Muscle of arm (tissue), 12 donors: ENCODE results near the gene TECTB. TPM values are rescaled to one million over a fixed set of nuclear protein-coding genes. Genes with fewer than 3 reads are reported as not detected.

Source experiments
- DNase-seq: peaks from one replicate; pipeline ENCODE4 v3.0.0-alpha.2; 2013
- polyA plus RNA-seq, 12 donors: library from polyadenylated mRNA; unstranded; fragments of 120-200 nt; gene quantifications; one replicate each; pipeline ENCODE4 v1.2.1, GENCODE V29; 2013; ENCODE audit not compliant: insufficient read length in 12 of 12

Gene TECTB
- polyA plus RNA-seq, 12 donors, result 0.04 to 0.09 (median 0.06) TPM; not detected in 9

DNA sequence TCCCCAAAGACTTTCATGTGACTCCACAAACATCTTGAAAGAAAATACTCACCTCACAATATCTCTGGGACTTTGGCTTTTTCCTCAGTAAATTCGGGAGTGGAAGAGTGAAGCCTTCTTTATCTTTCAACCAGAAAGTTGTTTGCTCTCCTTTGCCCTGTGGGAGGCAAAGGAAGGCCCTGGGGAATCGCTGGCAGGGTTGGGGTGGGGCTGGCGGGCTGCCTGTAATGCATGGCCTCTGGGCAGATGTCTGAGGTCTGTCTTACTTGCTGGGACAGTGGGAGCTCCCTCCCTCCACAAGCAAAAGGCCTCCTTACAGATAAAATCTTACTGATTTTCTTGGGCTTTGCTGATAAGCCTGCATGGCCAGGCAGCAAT lies 24.9 kb downstream of the TECTB start:
- DNase-seq, result no peak

- DNase-seq, result no peak
Observed at GRCh38 chr10:112311481-112311880, 28.3 kb downstream of the TECTB start.

GRCh38 chr10:112313234-112313633 lies 30.0 kb downstream of the TECTB start:
- DNase-seq, result no peak

GRCh38 chr10:112313911-112314310 lies 30.7 kb downstream of the TECTB start:
- DNase-seq, result no peak

- peak; percentile 78 for DNase-seq
Observed at GRCh38 chr10:112314822-112315474, 31.7 kb downstream of the TECTB start.

DNA sequence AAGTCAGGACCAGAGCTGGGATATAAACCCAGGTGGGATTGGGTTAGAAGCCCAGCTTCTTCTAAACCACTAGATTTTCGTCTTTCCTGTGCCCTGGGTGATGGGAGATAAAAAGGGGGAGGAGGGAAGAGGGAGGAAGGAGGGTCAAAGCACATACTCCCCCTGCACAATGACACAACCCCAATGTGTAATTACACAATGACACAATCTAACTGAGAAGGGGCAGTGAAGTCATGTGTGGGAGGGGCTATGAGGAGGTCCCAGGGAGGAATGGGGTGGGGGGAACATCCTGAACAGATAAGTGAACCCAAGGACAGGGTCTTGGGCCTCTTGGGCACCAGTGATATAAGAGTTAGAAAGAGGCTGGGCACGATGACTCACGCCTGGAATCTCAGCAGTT lies 44.5 kb downstream of the TECTB start:
- no peak for DNase-seq

DNA sequence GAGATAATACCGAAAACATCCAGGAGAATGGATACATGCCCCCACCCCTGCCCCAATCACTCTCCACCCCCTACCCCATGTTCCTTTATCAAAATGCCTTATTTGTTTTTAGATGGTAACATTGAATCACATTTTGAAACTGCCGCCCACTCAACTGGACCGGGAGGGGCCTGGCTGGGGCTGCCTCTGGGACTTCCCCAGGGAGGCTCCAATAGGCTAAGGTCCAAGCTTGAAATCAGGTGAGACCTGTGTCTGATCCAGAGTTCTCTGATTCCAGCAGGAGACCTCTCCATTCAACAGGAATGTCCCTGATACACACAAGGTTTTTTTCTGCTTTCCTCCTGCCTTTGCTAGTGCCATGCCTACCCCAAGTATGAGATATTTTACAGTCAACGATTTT lies 47.0 kb downstream of the TECTB start:
- no peak for DNase-seq

- DNase-seq, result peak; percentile 7
Observed at GRCh38 chr10:112330607-112331160, 47.5 kb downstream of the TECTB start.

DNA sequence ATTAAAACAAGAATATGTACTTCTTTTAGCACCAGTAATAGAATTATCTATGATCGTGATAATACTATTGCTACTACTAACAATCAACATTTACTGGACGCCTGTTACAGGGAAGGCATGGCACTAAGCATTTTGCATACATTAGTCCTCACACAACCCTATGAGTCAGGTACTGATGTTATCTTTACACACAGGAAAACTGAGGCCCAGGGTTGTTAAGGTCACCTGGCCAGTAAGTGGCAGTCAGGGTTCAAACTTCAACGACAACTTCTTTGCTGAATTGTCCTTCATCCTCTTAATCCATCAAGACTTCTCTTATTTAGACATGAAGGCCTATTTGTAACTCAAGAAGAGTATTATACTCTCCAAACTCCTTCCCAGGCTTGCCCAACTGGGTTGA lies 48.8 kb downstream of the TECTB start:
- no peak for DNase-seq

- no peak for DNase-seq
Observed at GRCh38 chr10:112332509-112333228, 49.5 kb downstream of the TECTB start.

GRCh38 chr10:112333452-112333851 lies 50.3 kb downstream of the TECTB start:
- no peak for DNase-seq

GRCh38 chr10:112335111-112335867 lies 52.1 kb downstream of the TECTB start:
- no peak for DNase-seq

DNA sequence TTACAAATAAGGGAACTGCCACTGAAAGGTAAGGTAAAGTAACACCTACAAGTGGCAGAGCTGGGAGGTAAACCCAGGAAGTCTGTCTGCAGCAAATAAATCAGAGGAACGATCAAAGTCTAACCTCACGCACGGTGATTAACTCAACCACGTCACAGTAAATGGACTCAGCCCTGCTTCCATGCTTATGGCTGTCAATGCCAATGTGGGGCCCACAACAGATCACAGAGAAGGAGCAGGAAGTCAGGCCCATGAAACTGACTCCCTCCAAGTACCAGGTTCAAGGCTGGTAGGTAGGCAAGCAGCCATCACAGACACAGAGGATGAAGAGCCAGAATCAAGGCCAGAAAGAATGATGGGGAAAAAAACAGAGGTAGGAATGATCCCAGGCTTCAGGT lies 52.7 kb downstream of the TECTB start:
- DNase-seq, result no peak

- DNase-seq, result no peak
Observed at GRCh38 chr10:112336556-112337201, 53.5 kb downstream of the TECTB start.

DNA sequence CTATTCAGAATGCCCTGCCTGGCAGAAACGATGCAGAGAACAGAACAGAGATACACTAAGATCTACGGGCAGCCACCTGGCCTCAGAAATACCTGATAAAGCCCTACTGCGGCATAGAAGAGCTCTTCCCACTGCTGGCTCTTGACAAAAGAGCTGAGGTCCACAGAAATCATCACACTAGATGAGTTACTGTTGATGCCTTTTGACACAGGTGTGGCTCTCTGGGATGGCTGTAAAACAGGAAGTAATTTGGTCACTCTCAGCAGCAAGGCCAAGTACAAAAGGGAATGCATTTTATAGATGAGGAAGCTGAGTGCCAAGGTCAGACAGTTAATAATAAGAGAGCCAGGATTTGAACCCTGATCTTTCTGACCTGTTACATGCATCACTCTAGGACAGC lies 55.8 kb downstream of the TECTB start:
- DNase-seq, result no peak

GRCh38 chr10:112340601-112341000 lies 57.4 kb downstream of the TECTB start:
- DNase-seq, result no peak

GRCh38 chr10:112343056-112343806 lies 60.0 kb downstream of the TECTB start:
- DNase-seq, result no peak

- DNase-seq, result no peak
Observed at GRCh38 chr10:112344261-112344660, 61.1 kb downstream of the TECTB start.

- no peak for DNase-seq
Observed at GRCh38 chr10:112345202-112345601, 62.0 kb downstream of the TECTB start.

- DNase-seq, result no peak
Observed at GRCh38 chr10:112345743-112346142, 62.5 kb downstream of the TECTB start.

GRCh38 chr10:112346774-112347173 lies 63.6 kb downstream of the TECTB start:
- no peak for DNase-seq
